Lung (tissue), 12 donors: ENCODE data around the gene ALK. TPM values are rescaled to one million over a fixed set of nuclear protein-coding genes. Genes with fewer than 3 reads are reported as not detected.

ENCODE experiments used
- ATAC-seq: fragments of 200-7000 bp; cut with Tn5 transposase; one replicate; pipeline ENCODE4 v1.9.1; 2020; ENCODE audit warnings: moderate number of reproducible peaks; ENCODE audit not compliant: insufficient read depth, low FRiP score
- DNase-seq, 3 donors: peaks; one replicate each; pipeline ENCODE4 v3.0.0-alpha.2; 2013 to 2017
- H3K27ac ChIP-seq, 2 donors: one replicate each; pipeline ENCODE4 v1.5.1; 2013; ENCODE audit warnings: mild to moderate bottlenecking in 2 of 2, moderate library complexity in 2 of 2, control low read depth in 1 of 2, inconsistent platforms in 1 of 2, low read depth in 1 of 2, low read length in 1 of 2
- H3K27me3 ChIP-seq, 3 donors: one replicate each; pipeline ENCODE4 v1.5.1; 2013; ENCODE audit warnings: low read length in 2 of 3; ENCODE audit not compliant: control insufficient read depth in 3 of 3, insufficient read depth in 3 of 3
- H3K36me3 ChIP-seq, 4 donors: one replicate each; pipeline ENCODE4 v1.5.1; 2013; ENCODE audit warnings: low read length in 4 of 4, mild to moderate bottlenecking in 1 of 4, moderate library complexity in 1 of 4; ENCODE audit not compliant: control insufficient read depth in 4 of 4, insufficient read depth in 4 of 4
- H3K4me1 ChIP-seq, 5 donors: one replicate each; pipeline ENCODE4 v1.5.1; 2013; ENCODE audit warnings: low read length in 5 of 5, mild to moderate bottlenecking in 2 of 5, moderate library complexity in 1 of 5; ENCODE audit not compliant: control insufficient read depth in 5 of 5, insufficient read depth in 5 of 5
- H3K4me3 ChIP-seq: one replicate; pipeline ENCODE4 v1.5.1; 2013; ENCODE audit warnings: mild to moderate bottlenecking, control low read depth, moderate library complexity
- H3K9ac ChIP-seq, 2 donors: one replicate each; pipeline ENCODE4 v1.5.1; 2013; ENCODE audit warnings: low read length in 2 of 2, control low read depth in 1 of 2; ENCODE audit not compliant: insufficient read depth in 1 of 2
- H3K9me3 ChIP-seq, 4 donors: one replicate each; pipeline ENCODE4 v1.5.1; 2013; ENCODE audit warnings: low read length in 3 of 4, mild to moderate bottlenecking in 1 of 4, moderate library complexity in 1 of 4; ENCODE audit not compliant: control insufficient read depth in 4 of 4, insufficient read depth in 3 of 4
- WGBS, 2 donors: extraction: QIAGEN DNeasy Blood & Tissue Kit; methylation state at CpG; one replicate each; pipeline ENCODE4 v1.1.7; 2013; 5-methylcytosine and 5-hydroxymethylcytosine counted together
- polyA plus RNA-seq, 2 donors: library from polyadenylated mRNA; stranded (reverse); fragments of 200-250 nt; gene quantifications; one replicate each; pipeline ENCODE4 v1.2.1, GENCODE V29; 2013
- total RNA-seq, 2 donors: library from RNA; depleted of rRNA in 1 of 2; stranded (reverse); fragments of >200 nt in 1 of 2; gene quantifications; one replicate each; pipeline ENCODE4 v1.2.1, GENCODE V29; 2014 to 2021
- TF ChIP-seq, protein P1 (sequence below): IDR thresholded peaks from 2 replicates; pipeline ENCODE4 v1.5.1; 2012; ENCODE audit warnings: mild to moderate bottlenecking; ENCODE audit errors: control extremely low read depth, extremely low read depth
- donor health status: control.
- donor health status: control.
- donor health status: Bipolar disorder and iron deficiency.
- donor health status: healthy.
- donor health status: DM: yes; HTN: yes; CAD: no.

The ALK gene
- total and polyA plus RNA-seq, 4 donors: 0.09 to 0.25 (median 0.10) TPM; not detected in 1

DNA sequence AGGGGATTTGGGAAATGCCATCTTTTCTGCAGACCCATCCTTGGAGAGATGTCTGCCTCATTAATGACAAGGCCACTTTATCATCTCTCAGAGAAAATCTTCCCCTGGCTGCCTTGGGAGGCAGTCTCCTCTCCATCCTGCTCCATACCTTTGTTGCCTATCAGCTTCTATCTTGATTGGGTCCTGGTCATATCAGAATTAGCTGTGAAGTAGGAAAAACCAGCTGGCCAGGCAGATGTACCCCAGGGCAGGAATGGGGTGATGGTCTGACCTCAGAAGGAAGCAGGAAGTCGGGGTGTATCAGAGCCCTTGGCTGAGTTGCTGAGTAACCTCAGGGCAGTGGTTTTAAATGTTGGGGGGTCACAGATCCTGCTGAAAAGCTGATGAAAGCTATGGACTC is 41.3 kb downstream of the ALK start:
- H3K27me3 ChIP-seq: no peaks in the 10 kb centered on the region

DNA sequence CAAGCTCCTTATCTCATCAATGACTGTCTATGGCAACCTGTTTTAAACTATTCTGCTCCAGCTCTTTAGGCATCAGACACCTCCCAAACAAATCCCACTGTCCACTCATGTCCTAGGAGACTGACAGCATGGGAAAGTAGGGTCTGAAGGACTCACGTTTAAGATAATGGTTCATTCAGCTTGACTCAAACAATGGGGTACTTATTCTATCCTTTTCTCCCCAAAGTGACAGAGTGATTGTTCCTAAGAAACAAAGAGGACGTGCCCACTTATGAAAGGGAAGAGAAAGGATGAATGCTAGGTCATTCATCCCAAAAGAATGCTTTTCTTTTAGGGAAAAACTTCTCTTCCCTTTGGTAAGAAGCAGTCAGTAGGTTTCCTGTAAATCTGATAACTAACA is 41.9 kb downstream of the ALK start:
- TF ChIP-seq, protein P1, sequence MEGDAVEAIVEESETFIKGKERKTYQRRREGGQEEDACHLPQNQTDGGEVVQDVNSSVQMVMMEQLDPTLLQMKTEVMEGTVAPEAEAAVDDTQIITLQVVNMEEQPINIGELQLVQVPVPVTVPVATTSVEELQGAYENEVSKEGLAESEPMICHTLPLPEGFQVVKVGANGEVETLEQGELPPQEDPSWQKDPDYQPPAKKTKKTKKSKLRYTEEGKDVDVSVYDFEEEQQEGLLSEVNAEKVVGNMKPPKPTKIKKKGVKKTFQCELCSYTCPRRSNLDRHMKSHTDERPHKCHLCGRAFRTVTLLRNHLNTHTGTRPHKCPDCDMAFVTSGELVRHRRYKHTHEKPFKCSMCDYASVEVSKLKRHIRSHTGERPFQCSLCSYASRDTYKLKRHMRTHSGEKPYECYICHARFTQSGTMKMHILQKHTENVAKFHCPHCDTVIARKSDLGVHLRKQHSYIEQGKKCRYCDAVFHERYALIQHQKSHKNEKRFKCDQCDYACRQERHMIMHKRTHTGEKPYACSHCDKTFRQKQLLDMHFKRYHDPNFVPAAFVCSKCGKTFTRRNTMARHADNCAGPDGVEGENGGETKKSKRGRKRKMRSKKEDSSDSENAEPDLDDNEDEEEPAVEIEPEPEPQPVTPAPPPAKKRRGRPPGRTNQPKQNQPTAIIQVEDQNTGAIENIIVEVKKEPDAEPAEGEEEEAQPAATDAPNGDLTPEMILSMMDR: no peak
- ATAC-seq (no peak), DNase-seq (no peak)
- Histone ChIP-seq H3K4me3 (no peak overlapping the region), H3K27me3 (no peaks in the 10 kb centered on the region), H3K9ac (no peak overlapping the region), H3K27ac (no peak overlapping the region), H3K4me1 (no peaks in the 10 kb centered on the region), H3K9me3 (peaks cover 0 to 3% (median 0%) of the 10 kb centered on the region in 4 donors), H3K36me3 (no peaks in the 10 kb centered on the region)
- WGBS, 2 donors: 36 to 54% methylated on average over 2 of the region's 2 CpGs

More for the DNA sequence above, 41.3 kb downstream of the ALK start:
- no peak overlapping the region for H3K9ac ChIP-seq
- DNase-seq (no peak), ATAC-seq (no peak)
- H3K36me3 ChIP-seq: no peaks in the 10 kb centered on the region
- TF ChIP-seq, protein P1: no peak
- no peak overlapping the region for H3K27ac ChIP-seq
- 50 to 51% methylated on average over 1 of the region's 1 CpG for WGBS, 2 donors
- H3K4me3 ChIP-seq: no peak overlapping the region
- peaks cover 0 to 3% (median 3%) of the 10 kb centered on the region in 4 donors for H3K9me3 ChIP-seq
- no peaks in the 10 kb centered on the region for H3K4me1 ChIP-seq

DNA sequence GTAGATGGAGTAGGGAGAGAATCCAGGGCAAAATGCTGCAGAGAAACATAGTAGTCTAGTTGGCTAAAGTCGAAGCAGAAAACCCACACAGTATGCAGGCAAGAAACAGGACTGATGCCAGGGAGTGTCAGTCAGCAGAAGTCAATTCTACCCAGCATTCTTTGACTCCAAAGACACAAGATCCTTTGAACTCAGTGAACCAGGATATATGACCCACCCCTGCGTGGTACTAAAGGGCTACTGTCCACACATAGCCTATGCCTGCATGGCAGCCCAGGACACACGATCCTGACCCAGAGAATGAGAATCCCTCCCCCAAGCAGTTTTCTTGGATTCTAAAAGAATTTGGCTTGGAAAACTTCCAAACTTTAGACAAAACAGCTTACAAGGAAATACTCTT is 42.5 kb downstream of the ALK start:
- Histone ChIP-seq H3K27ac (no peak overlapping the region), H3K4me3 (no peak overlapping the region), H3K4me1 (no peaks in the 10 kb centered on the region), H3K9me3 (peaks cover 0 to 3% (median 0%) of the 10 kb centered on the region in 4 donors), H3K9ac (no peak overlapping the region), H3K27me3 (no peaks in the 10 kb centered on the region), H3K36me3 (no peaks in the 10 kb centered on the region)
- DNase-seq: peak in 2 of 3 donors; percentile 4 to 21
- peak; percentile 66 for ATAC-seq
- TF ChIP-seq, protein P1: no peak
- 48 to 66% methylated on average over 3 of the region's 3 CpGs for WGBS, 2 donors

DNA sequence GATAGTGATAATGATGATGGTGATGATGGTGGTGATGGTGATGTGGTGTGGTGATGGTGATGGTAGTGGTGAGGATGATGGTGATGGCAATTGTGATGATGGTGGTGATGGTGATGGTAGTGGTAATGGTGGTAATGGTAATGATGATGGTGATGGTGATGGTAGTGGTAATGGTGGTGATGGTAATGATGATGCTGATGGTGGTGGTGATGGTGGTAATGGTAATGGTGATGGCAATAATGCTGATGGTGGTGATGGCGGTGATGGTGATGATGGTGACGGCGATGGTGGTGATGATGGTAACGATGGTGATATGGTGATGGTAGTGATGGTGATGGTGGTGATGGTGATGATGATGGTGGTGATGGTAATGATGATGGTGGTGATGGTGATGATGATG is 45.0 kb downstream of the ALK start:
- no peak for ATAC-seq
- DNase-seq: no peak
- Histone ChIP-seq H3K36me3 (no peaks in the 10 kb centered on the region), H3K9me3 (peaks cover 0 to 2% (median 0%) of the 10 kb centered on the region in 4 donors), H3K27ac (no peak overlapping the region), H3K9ac (no peak overlapping the region), H3K27me3 (no peaks in the 10 kb centered on the region), H3K4me1 (no peaks in the 10 kb centered on the region), H3K4me3 (no peak overlapping the region)
- TF ChIP-seq, protein P1: no peak
- 94 to 98% methylated on average over 4 of the region's 4 CpGs for WGBS, 2 donors
